ENCODE results near the gene SH3YL1. TPM values are rescaled to one million over a fixed set of nuclear protein-coding genes. Genes with fewer than 3 reads are reported as not detected.
A peak's percentile ranks its signal among the peaks of the same experiment; 100 is the strongest.

Gene SH3YL1
- total RNA-seq, 1 donor from 2014 or later = 47.9 TPM

GRCh38 chr2:283996-284794 lies 20.4 kb upstream of the SH3YL1 start:
- H3K4me2 ChIP-seq = no peak overlapping the region
- peaks cover 61% of the 10 kb centered on the region for H4K20me1 ChIP-seq (ENCODE audit: low read depth)
- Mint-ChIP-seq H3K27me3 (ENCODE audit: insufficient read depth, low read depth) (peaks cover 10% of the 10 kb centered on the region), H3K36me3 (peaks cover 13% of the 10 kb centered on the region), H3K27ac (no peak overlapping the region), H3K9me3 (no peaks in the 10 kb centered on the region), H3K4me3 (no peak overlapping the region), H3K4me1 (peaks cover 55% of the 10 kb centered on the region)
- TF ChIP-seq, protein P1, sequence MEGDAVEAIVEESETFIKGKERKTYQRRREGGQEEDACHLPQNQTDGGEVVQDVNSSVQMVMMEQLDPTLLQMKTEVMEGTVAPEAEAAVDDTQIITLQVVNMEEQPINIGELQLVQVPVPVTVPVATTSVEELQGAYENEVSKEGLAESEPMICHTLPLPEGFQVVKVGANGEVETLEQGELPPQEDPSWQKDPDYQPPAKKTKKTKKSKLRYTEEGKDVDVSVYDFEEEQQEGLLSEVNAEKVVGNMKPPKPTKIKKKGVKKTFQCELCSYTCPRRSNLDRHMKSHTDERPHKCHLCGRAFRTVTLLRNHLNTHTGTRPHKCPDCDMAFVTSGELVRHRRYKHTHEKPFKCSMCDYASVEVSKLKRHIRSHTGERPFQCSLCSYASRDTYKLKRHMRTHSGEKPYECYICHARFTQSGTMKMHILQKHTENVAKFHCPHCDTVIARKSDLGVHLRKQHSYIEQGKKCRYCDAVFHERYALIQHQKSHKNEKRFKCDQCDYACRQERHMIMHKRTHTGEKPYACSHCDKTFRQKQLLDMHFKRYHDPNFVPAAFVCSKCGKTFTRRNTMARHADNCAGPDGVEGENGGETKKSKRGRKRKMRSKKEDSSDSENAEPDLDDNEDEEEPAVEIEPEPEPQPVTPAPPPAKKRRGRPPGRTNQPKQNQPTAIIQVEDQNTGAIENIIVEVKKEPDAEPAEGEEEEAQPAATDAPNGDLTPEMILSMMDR (IDR thresholded peaks at IDR 0.05) = no peak
- TF ChIP-seq EZH2phosphoT487 (IDR thresholded peaks at IDR 0.05) = peak; percentile 74
- TF ChIP-seq EZH2 (IDR thresholded peaks at IDR 0.05) = no peak
- no peaks in the 10 kb centered on the region for H3K9me3 ChIP-seq (ENCODE audit: low read depth)
- H3F3A ChIP-seq (ENCODE audit: low read depth) = peaks cover 20% of the 10 kb centered on the region
- no peak overlapping the region for H3K9ac ChIP-seq
- DNase-seq (ENCODE audit: low spot score) = peak; percentile 58
- no peak overlapping the region for H3K4me3 ChIP-seq
- H3K79me2 ChIP-seq (ENCODE audit: low read depth) = no peaks in the 10 kb centered on the region
- no peaks in the 10 kb centered on the region for H3K36me3 ChIP-seq
- no peak overlapping the region for H3K27ac ChIP-seq
- H3K27me3 ChIP-seq = peaks cover 67% of the 10 kb centered on the region
- H3K4me1 ChIP-seq = peaks cover 10% of the 10 kb centered on the region
- no peak overlapping the region for H2AFZ ChIP-seq (replicated peaks)

- H3K36me3 Mint-ChIP-seq = peaks cover 20% of the 10 kb centered on the region
- Histone ChIP-seq H3K4me2 (no peak overlapping the region), H2AFZ (replicated peaks) (no peak overlapping the region), H4K20me1 (ENCODE audit: low read depth) (peaks cover 65% of the 10 kb centered on the region), H3K9ac (no peak overlapping the region), H3F3A (ENCODE audit: low read depth) (peaks cover 20% of the 10 kb centered on the region), H3K4me3 (no peak overlapping the region), H3K4me1 (peaks cover 8% of the 10 kb centered on the region), H3K36me3 (no peaks in the 10 kb centered on the region), H3K9me3 (ENCODE audit: low read depth) (no peaks in the 10 kb centered on the region), H3K79me2 (ENCODE audit: low read depth) (no peaks in the 10 kb centered on the region), H3K27ac (no peak overlapping the region), H3K27me3 (peaks cover 51% of the 10 kb centered on the region)
- H3K4me3 Mint-ChIP-seq = no peak overlapping the region
- no peak for DNase-seq (ENCODE audit: low spot score)
- TF ChIP-seq EZH2 (IDR thresholded peaks at IDR 0.05) (no peak), EZH2phosphoT487 (IDR thresholded peaks at IDR 0.05) (no peak)
- H3K9me3 Mint-ChIP-seq = no peaks in the 10 kb centered on the region
- peaks cover 8% of the 10 kb centered on the region for H3K27me3 Mint-ChIP-seq (ENCODE audit: insufficient read depth, low read depth)
- H3K27ac Mint-ChIP-seq = no peak overlapping the region
- H3K4me1 Mint-ChIP-seq = peaks cover 55% of the 10 kb centered on the region
Observed at GRCh38 chr2:282371-283263, 18.8 kb upstream of the SH3YL1 start.

DNA sequence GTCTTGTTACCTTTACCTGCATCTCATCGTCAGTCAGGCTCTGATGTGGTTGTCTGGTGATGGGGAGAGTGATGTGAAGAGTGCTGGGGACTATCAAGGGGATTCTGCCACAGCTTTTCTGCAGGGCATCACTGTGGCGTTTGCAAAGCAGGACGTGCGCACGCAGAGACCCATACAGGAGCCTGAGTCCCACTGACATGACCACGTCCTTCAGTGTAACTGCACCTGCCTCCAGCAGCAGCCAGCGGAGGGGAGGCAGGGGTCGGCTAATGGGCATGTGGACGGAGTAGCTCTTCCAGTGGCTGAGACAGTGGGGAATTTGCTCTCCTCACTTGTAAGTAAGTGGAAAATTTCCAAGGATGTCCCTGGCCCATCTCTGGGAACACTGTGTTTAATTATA lies 17.5 kb upstream of the SH3YL1 start:
- no peak for DNase-seq (ENCODE audit: low spot score)
- TF ChIP-seq, protein P1 (IDR thresholded peaks at IDR 0.05) = no peak
- TF ChIP-seq EZH2phosphoT487 (IDR thresholded peaks at IDR 0.05) (no peak), EZH2 (IDR thresholded peaks at IDR 0.05) (no peak)
- Histone ChIP-seq H4K20me1 (ENCODE audit: low read depth) (peaks cover 63% of the 10 kb centered on the region), H3K36me3 (no peaks in the 10 kb centered on the region), H3K4me1 (no peaks in the 10 kb centered on the region), H3K4me2 (no peak overlapping the region), H3F3A (ENCODE audit: low read depth) (peaks cover 12% of the 10 kb centered on the region), H3K9me3 (ENCODE audit: low read depth) (no peaks in the 10 kb centered on the region), H2AFZ (replicated peaks) (no peak overlapping the region), H3K79me2 (ENCODE audit: low read depth) (peaks cover 3% of the 10 kb centered on the region), H3K27me3 (peaks cover 39% of the 10 kb centered on the region), H3K27ac (no peak overlapping the region), H3K9ac (no peak overlapping the region), H3K4me3 (no peak overlapping the region)
- Mint-ChIP-seq H3K9me3 (no peaks in the 10 kb centered on the region), H3K27me3 (ENCODE audit: insufficient read depth, low read depth) (peaks cover 3% of the 10 kb centered on the region), H3K27ac (peak overlapping the region; percentile 7), H3K4me1 (peaks cover 49% of the 10 kb centered on the region), H3K4me3 (no peak overlapping the region), H3K36me3 (peaks cover 32% of the 10 kb centered on the region)

Data from neural progenitor cell (in vitro differentiated cells).